Measurements from ENCODE around the gene SCUBE1.

GRCh38 chr22:43305806-43306205, 37.4 kb downstream of the SCUBE1 start:
- TF ChIP-seq CTCF (IDR thresholded peaks at IDR 0.05) (no peak), POLR2AphosphoS5 (IDR thresholded peaks at IDR 0.05; ENCODE audit: low read depth, low read length) (no peak), REST (IDR thresholded peaks at IDR 0.05; ENCODE audit: insufficient read depth in 1 of 2, low read depth in 2 of 2, low read length in 1 of 2) (no peak), SIN3A (IDR thresholded peaks at IDR 0.05; ENCODE audit: borderline replicate concordance, insufficient read depth, low read depth, low read length) (no peak), TCF7L2 (IDR thresholded peaks at IDR 0.05; ENCODE audit: low read depth, low read length) (no peak)
